IMR-90 (cell line): Measurements from ENCODE around the gene YPEL5. TPM values are rescaled to one million over a fixed set of nuclear protein-coding genes. Genes with fewer than 3 reads are reported as not detected.

Source experiments
- ATAC-seq: fragments of 200-7000 bp; cut with Tn5 transposase; 2 replicates; pipeline ENCODE4 v1.9.1; 2020; ENCODE audit warnings: low read depth, mild to moderate bottlenecking, moderate library complexity
- BruUV-seq: library from RNA; stranded (reverse); fragments of 400-500 nt; replicated peaks from 2 replicates; lab custom pipeline; 2021; lab: Mats Ljungman, UMichigan
- CTCF ChIA-PET: fragments of 300-600 bp; formaldehyde crosslinking; extraction: SDS; loops from one replicate; lab custom pipeline; 2021; ENCODE audit warnings: antibody characterized with exemption; lab: Yijun Ruan, JAX
- POLR2A ChIA-PET: fragments of 300-600 bp; sonication (Branson Sonifier 250); formaldehyde crosslinking; loops from one replicate; lab custom pipeline; 2022; ENCODE audit warnings: antibody characterized with exemption; ENCODE audit not compliant: unreplicated experiment; lab: Charles Lee
- DNase-seq: peaks from one replicate; pipeline ENCODE4 v3.0.0; 2013
- H2AFZ ChIP-seq: replicated peaks from 2 replicates; pipeline ENCODE3; 2013; ENCODE audit warnings: low read length, mild to moderate bottlenecking; ENCODE audit not compliant: poor library complexity
- H2AK5ac ChIP-seq: 2 replicates; pipeline ENCODE4 v1.6.1; 2013; ENCODE audit warnings: low read depth, low read length, inconsistent platforms
- H2AK9ac ChIP-seq: replicated peaks from 2 replicates; pipeline ENCODE3; 2013; ENCODE audit warnings: mild to moderate bottlenecking, low read depth, low read length, moderate library complexity; ENCODE audit not compliant: poor library complexity
- H2BK120ac ChIP-seq: 2 replicates; pipeline ENCODE4 v1.6.1; 2013; ENCODE audit warnings: low read depth, low read length, inconsistent platforms
- H2BK15ac ChIP-seq: 3 replicates; pipeline ENCODE4 v1.6.1; 2013; ENCODE audit warnings: low read depth, low read length, inconsistent platforms
- H2BK20ac ChIP-seq: 2 replicates; pipeline ENCODE4 v1.6.1; 2013; ENCODE audit warnings: low read depth, mild to moderate bottlenecking, inconsistent platforms, low read length, moderate library complexity
- H2BK5ac ChIP-seq: 2 replicates; pipeline ENCODE4 v1.6.1; 2013; ENCODE audit warnings: mild to moderate bottlenecking, low read depth, low read length, inconsistent platforms; ENCODE audit not compliant: poor library complexity, severe bottlenecking
- H3K14ac ChIP-seq: replicated peaks from 2 replicates; pipeline ENCODE4 v1.6.1; 2013; ENCODE audit warnings: low read depth, low read length, inconsistent platforms
- H3K18ac ChIP-seq: 2 replicates; pipeline ENCODE4 v1.6.1; 2013; ENCODE audit warnings: low read depth, low read length, control low read depth
- H3K23ac ChIP-seq: 2 replicates; pipeline ENCODE4 v1.6.1; 2013; ENCODE audit warnings: low read depth, low read length, inconsistent platforms
- H3K27ac ChIP-seq: 2 replicates; pipeline ENCODE4 v1.5.1; 2013; ENCODE audit warnings: mild to moderate bottlenecking, control low read depth, low read length; ENCODE audit not compliant: insufficient read depth
- H3K27me3 ChIP-seq: 2 replicates; pipeline ENCODE4 v1.6.1; 2013; ENCODE audit warnings: low read length; ENCODE audit not compliant: control insufficient read depth, insufficient read depth
- H3K36me3 ChIP-seq: 2 replicates; pipeline ENCODE4 v1.6.1; 2013; ENCODE audit warnings: low read length, mixed read lengths; ENCODE audit not compliant: control insufficient read depth, insufficient read depth
- H3K4ac ChIP-seq: 2 replicates; pipeline ENCODE4 v1.6.1; 2013; ENCODE audit warnings: low read depth, low read length, inconsistent platforms
- H3K4me1 ChIP-seq: 2 replicates; pipeline ENCODE4 v1.6.1; 2013; ENCODE audit warnings: low read length, mixed read lengths; ENCODE audit not compliant: control insufficient read depth, insufficient read depth
- H3K4me2 ChIP-seq: 2 replicates; pipeline ENCODE4 v1.6.1; 2013; ENCODE audit warnings: low read depth, mild to moderate bottlenecking, control low read depth, low read length, moderate library complexity
- H3K4me3 ChIP-seq: 2 replicates; pipeline ENCODE4 v1.5.1; 2013; ENCODE audit warnings: low read depth, mild to moderate bottlenecking, control low read depth, low read length, moderate library complexity; ENCODE audit not compliant: insufficient read depth
- H3K56ac ChIP-seq: 2 replicates; pipeline ENCODE4 v1.6.1; 2013; ENCODE audit warnings: low read length, inconsistent platforms; ENCODE audit not compliant: insufficient read depth; ENCODE audit errors: extremely low read depth
- H3K79me1 ChIP-seq, 2 experiments: 2 replicates each; pipeline ENCODE4 v1.6.1; 2013; ENCODE audit warnings: low read length in 2 of 2, inconsistent platforms in 1 of 2, low read depth in 1 of 2
- H3K9ac ChIP-seq: 2 replicates; pipeline ENCODE4 v1.6.1; 2013; ENCODE audit warnings: low read depth, low read length, control low read depth
- H3K9me1 ChIP-seq: 2 replicates; pipeline ENCODE4 v1.6.1; 2013; ENCODE audit warnings: low read length, inconsistent platforms; ENCODE audit not compliant: insufficient read depth
- H3K9me3 ChIP-seq: 2 replicates; pipeline ENCODE4 v1.6.1; 2013; ENCODE audit warnings: low read length; ENCODE audit not compliant: control insufficient read depth, insufficient read depth
- H4K20me1 ChIP-seq: 2 replicates; pipeline ENCODE4 v1.6.1; 2013; ENCODE audit warnings: low read length, inconsistent platforms; ENCODE audit not compliant: insufficient read depth
- H4K5ac ChIP-seq: 2 replicates; pipeline ENCODE4 v1.6.1; 2013; ENCODE audit warnings: mild to moderate bottlenecking, low read depth, low read length, control low read depth
- H4K8ac ChIP-seq, 2 experiments: 2 replicates each; pipeline ENCODE4 v1.6.1; 2013; ENCODE audit warnings: low read depth in 2 of 2, low read length in 2 of 2, control low read depth in 1 of 2, inconsistent platforms in 1 of 2
- H4K91ac ChIP-seq: 2 replicates; pipeline ENCODE4 v1.6.1; 2013; ENCODE audit warnings: low read depth, low read length, inconsistent platforms; ENCODE audit not compliant: insufficient read depth
- BHLHE40 ChIP-seq: fragments of 150-350 bp; IDR thresholded peaks from 2 replicates; pipeline ENCODE4 v1.6.1; 2016; ENCODE audit warnings: mild to moderate bottlenecking, low read depth, low read length
- CEBPB ChIP-seq: IDR thresholded peaks from 2 replicates; pipeline ENCODE4 v1.6.1; 2012; ENCODE audit warnings: low read depth, low read length, improper control_type of control experiment
- ELK1 ChIP-seq: fragments of 150-350 bp; IDR thresholded peaks from 2 replicates; pipeline ENCODE4 v1.6.1; 2016; ENCODE audit warnings: low read depth, mild to moderate bottlenecking, low read length, moderate library complexity, borderline replicate concordance
- FOS ChIP-seq: fragments of 150-350 bp; IDR thresholded peaks from 2 replicates; pipeline ENCODE4 v1.6.1; 2016; ENCODE audit warnings: low read depth, low read length
- POLR2A ChIP-seq: IDR thresholded peaks from 2 replicates; pipeline ENCODE4 v1.6.1; 2012; ENCODE audit warnings: mild to moderate bottlenecking, low read depth, low read length
- RAD21 ChIP-seq: IDR thresholded peaks from 2 replicates; pipeline ENCODE4 v1.6.1; 2012; ENCODE audit warnings: low read length, improper control_type of control experiment
- RCOR1 ChIP-seq: IDR thresholded peaks from 2 replicates; pipeline ENCODE4 v1.6.1; 2012; ENCODE audit warnings: mild to moderate bottlenecking, low read length, improper control_type of control experiment; ENCODE audit not compliant: insufficient replicate concordance
- RFX5 ChIP-seq: IDR thresholded peaks from 2 replicates; pipeline ENCODE4 v1.8.0; 2012; ENCODE audit warnings: low read depth, mild to moderate bottlenecking, low read length, moderate library complexity
- USF2 ChIP-seq: fragments of 150-350 bp; IDR thresholded peaks from 2 replicates; pipeline ENCODE4 v1.6.1; 2017; ENCODE audit warnings: mild to moderate bottlenecking, antibody characterized with exemption, low read length, low read depth
- WGBS, 2 experiments: methylation state at CpG; one replicate each; pipeline versions ENCODE4 v1.1.5 to v1.1.7; 2013; ENCODE audit warnings: missing lambda C conversion rate in 2 of 2; ENCODE audit not compliant: insufficient read length in 1 of 2; ENCODE audit errors: extremely low coverage in 2 of 2; 5-methylcytosine and 5-hydroxymethylcytosine counted together
- dilution Hi-C: fragments of 300-500 bp; cut with HindIII; formaldehyde crosslinking; loops from one replicate; pipeline ENCODE4 v1.14.3; 2018; ENCODE audit warnings: low sequenced_read_pairs; ENCODE audit not compliant: unreplicated experiment
- in situ Hi-C: fragments of 300-500 bp; cut with MboI; formaldehyde crosslinking; loops from 3 replicates; pipeline ENCODE4 v1.14.3; 2019; ENCODE audit warnings: low sequenced_read_pairs, inconsistent platforms, mixed read lengths
- intact Hi-C: fragments of 100-400 bp; cut with micrococcal nuclease; formaldehyde crosslinking; loops from 2 replicates; pipeline ENCODE4 v1.10.0; 2022
- polyA plus RNA-seq, 3 experiments: library from polyadenylated mRNA; depleted of rRNA; stranded (reverse); fragments of >200 nt; gene quantifications; 2 replicates each; pipeline ENCODE4 v1.2.3, GENCODE V29; 2012; ENCODE audit warnings: low replicate concordance in 1 of 3
- total RNA-seq: library from RNA; depleted of rRNA; stranded (reverse); fragments of >200 nt; gene quantifications from 2 replicates; pipeline ENCODE4 v1.2.3, GENCODE V29; 2012

The YPEL5 gene
- total and polyA plus RNA-seq, 2 of the 4 experiments (the other 2 are of a cell fraction) = 40.7 to 62.6 TPM

- dilution Hi-C loops (no loop called here), intact Hi-C loops (no loop called here), in situ Hi-C loops (no loop called here)
- Histone ChIP-seq H2AFZ (no peak overlapping the region), H3K14ac (no peak overlapping the region), H2BK120ac (no peak overlapping the region), H3K27ac (no peak overlapping the region), H3K9ac (no peak overlapping the region), H4K8ac (no peak overlapping the region), H3K4me3 (no peak overlapping the region), H3K9me1 (no peaks in the 10 kb centered on the region), H2AK5ac (no peak overlapping the region), H2AK9ac (no peak overlapping the region), H3K79me1 (no peaks in the 10 kb centered on the region), H3K18ac (no peak overlapping the region), H3K23ac (no peak overlapping the region), H4K5ac (no peak overlapping the region), H2BK20ac (no peak overlapping the region), H3K4me2 (no peak overlapping the region), H3K56ac (no peak overlapping the region), H4K91ac (no peak overlapping the region), H3K4me1 (no peaks in the 10 kb centered on the region; the same call in 1 of the 2 replicates), H4K20me1 (no peaks in the 10 kb centered on the region), H2BK15ac (no peak overlapping the region), H3K27me3 (peaks cover 7% of the 10 kb centered on the region), H3K4ac (no peak overlapping the region), H3K36me3 (no peaks in the 10 kb centered on the region), H2BK5ac (no peak overlapping the region), H3K9me3 (no peaks in the 10 kb centered on the region)
- DNase-seq (no peak), ATAC-seq (no peak)
- TF ChIP-seq RFX5 (no peak), CEBPB (no peak), RCOR1 (no peak), USF2 (no peak), ELK1 (no peak), BHLHE40 (no peak), POLR2A (no peak), FOS (no peak), RAD21 (no peak)
- POLR2A ChIA-PET = no interaction called here
- BruUV-seq = no TSS peak
- CTCF ChIA-PET = interaction anchor here (1.3 to 1.6 kb wide), 2 partner anchors 15 to 532 kb away, joined by 6 to 8 read pairs; no protein-coding TSS in a partner anchor
- no CpG with 5 or more reads among the region's 2 CpGs for WGBS, 2 experiments
Measured at GRCh38 chr2:30179536-30179935, 32.7 kb downstream of the YPEL5 start.
